Measurements from ENCODE around the gene AOX1.

- TF ChIP-seq, protein P1, sequence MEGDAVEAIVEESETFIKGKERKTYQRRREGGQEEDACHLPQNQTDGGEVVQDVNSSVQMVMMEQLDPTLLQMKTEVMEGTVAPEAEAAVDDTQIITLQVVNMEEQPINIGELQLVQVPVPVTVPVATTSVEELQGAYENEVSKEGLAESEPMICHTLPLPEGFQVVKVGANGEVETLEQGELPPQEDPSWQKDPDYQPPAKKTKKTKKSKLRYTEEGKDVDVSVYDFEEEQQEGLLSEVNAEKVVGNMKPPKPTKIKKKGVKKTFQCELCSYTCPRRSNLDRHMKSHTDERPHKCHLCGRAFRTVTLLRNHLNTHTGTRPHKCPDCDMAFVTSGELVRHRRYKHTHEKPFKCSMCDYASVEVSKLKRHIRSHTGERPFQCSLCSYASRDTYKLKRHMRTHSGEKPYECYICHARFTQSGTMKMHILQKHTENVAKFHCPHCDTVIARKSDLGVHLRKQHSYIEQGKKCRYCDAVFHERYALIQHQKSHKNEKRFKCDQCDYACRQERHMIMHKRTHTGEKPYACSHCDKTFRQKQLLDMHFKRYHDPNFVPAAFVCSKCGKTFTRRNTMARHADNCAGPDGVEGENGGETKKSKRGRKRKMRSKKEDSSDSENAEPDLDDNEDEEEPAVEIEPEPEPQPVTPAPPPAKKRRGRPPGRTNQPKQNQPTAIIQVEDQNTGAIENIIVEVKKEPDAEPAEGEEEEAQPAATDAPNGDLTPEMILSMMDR (IDR thresholded peaks at IDR 0.05) = no peak
- no peak for TF ChIP-seq POLR2AphosphoS5 (IDR thresholded peaks at IDR 0.05; ENCODE audit: low read depth, low read length)
Measured at GRCh38 chr2:200695191-200695590, 109.4 kb downstream of the AOX1 start.

Data from Panc1 (cell line).